ENCODE data around the gene COL8A2. TPM values are rescaled to one million over a fixed set of nuclear protein-coding genes. Genes with fewer than 3 reads are reported as not detected.

The COL8A2 gene
- total RNA-seq = 1 to 10 TPM; 1.8 to 1.9 TPM

DNA sequence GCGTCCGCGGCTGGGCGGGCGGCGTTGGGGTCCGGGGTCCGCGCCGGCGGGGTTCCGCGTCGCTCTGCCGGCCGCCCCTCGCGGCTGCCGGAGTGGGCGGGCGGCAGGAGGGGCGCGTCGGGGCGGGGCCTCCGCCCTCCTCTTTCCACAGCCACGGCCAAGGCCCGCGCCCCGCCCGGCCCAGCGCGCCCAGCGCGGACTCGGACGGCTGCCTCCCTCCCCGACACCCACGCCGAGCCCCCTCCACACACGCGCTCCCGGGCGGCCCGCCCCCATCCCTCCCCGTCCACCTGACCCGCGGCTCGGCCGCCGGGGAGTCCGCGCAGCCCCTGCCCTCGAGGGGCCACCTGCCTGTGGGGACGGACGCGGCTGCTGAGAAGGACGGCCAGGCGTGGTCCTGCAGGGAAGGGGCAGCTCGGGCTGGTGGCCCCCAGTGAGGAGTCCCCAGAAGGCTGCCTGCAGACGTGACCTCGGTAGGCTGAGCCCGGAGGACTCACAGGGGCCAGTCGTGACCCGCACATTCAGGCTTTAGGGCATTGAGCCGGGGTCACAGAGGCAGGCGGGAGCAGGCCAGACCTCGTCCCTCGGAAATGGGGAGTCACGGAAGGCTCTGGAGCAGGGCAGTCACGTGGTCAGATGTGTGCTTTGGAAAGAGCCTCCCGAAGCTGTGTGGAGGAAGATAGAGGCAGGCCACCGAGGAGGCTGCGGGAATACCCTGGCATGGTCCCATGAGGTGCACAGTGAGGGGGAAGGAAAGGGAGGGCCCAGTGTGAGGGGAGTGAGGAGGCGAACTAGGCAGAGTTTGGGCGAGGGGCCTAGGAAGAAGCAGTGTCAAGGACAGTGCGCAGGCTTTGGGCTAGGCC, at the start of gene COL8A2:
Gene COL8A2, minus strand, starts transcription at position 94 of the 863 bp plus-strand sequence. CDS start 24,980 bp downstream, outside the sequence.
- Mint-ChIP-seq H3K36me3 (no peaks in the 10 kb centered on the region), H3K4me1 (peaks cover 29% of the 10 kb centered on the region), H3K4me3 (peak within 1 kb of the TSS; percentile 67), H3K9me3 (no peaks in the 10 kb centered on the region), H3K27me3 (peaks cover 30% of the 10 kb centered on the region), H3K27ac (no peak within 1 kb of the TSS)
- DNase-seq = peak; percentile 22

DNA sequence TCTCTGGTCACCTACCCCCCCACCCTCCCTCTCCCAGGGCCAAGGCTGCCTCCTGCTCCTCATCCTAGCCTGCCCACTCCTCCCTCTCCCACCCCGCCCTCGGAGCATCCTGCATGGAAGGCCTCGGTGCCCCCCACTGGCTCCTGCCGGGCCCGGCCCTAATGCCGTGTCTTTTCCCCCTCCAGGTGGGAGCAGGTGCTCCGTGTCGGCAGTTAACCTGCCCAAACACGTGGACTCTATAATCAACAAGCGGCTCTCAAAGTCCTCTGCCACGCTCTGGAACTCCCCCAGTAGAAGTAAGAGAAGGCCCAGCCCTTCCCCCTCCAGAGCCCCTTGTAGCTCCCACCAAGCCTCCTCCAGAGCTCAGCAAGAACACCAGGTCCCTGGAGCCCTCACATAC, 49.7 kb upstream of the COL8A2 start:
- no peak for DNase-seq
- H3K9me3 Mint-ChIP-seq = no peaks in the 10 kb centered on the region
- H3K27ac Mint-ChIP-seq = no peak overlapping the region
- peaks cover 11% of the 10 kb centered on the region for H3K4me1 Mint-ChIP-seq
- peaks cover 2% of the 10 kb centered on the region for H3K36me3 Mint-ChIP-seq
- H3K27me3 Mint-ChIP-seq = no peaks in the 10 kb centered on the region
- H3K4me3 Mint-ChIP-seq = no peak overlapping the region

- Mint-ChIP-seq H3K9me3 (no peaks in the 10 kb centered on the region), H3K27me3 (no peaks in the 10 kb centered on the region), H3K36me3 (peaks cover 4% of the 10 kb centered on the region), H3K27ac (peak overlapping the region; percentile 56), H3K4me3 (no peak overlapping the region), H3K4me1 (peaks cover 15% of the 10 kb centered on the region)
- no peak for DNase-seq
Observed at GRCh38 chr1:36172983-36173382, 48.0 kb upstream of the COL8A2 start.

GRCh38 chr1:36172017-36172747, 47.2 kb upstream of the COL8A2 start:
- Mint-ChIP-seq H3K27ac (peak overlapping the region; percentile 56), H3K9me3 (no peaks in the 10 kb centered on the region), H3K27me3 (no peaks in the 10 kb centered on the region), H3K4me3 (no peak overlapping the region), H3K36me3 (peaks cover 5% of the 10 kb centered on the region), H3K4me1 (peaks cover 16% of the 10 kb centered on the region)
- DNase-seq = no peak

DNA sequence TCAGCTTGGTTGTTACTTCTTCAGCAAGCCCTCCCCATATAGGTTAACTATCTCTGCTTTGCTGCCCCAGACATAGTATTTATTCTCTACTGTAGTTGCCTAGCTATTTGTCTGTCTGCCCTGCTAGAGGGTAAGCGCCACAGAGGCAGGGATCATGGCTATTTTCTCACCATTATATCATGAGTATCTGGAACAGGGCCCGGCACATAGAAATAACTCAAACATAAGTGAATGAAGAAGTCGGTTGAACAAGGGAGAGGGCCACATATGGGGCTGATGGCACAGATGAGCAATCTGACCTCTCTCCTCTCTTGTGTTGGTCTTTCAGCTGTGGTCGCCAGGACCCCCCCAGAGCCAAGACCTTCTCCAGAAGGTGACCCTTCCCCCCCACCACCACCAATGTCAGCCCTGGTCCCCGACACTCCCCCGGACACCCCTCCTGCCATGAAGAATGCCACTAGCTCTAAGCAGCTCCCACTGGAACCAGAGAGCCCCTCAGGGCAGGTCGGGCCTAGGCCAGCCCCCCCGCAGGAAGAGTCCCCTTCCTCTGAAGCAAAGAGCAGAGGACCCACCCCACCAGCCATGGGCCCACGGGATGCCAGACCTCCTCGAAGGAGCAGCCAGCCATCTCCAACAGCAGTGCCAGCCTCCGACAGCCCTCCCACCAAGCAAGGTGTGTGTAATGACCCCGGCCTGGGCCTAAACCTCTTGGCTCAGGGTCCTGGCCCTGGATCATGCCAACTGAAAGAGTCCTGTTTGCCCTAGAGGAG, 45.8 kb upstream of the COL8A2 start:
- Mint-ChIP-seq H3K4me3 (no peak overlapping the region), H3K9me3 (no peaks in the 10 kb centered on the region), H3K4me1 (peaks cover 26% of the 10 kb centered on the region), H3K36me3 (peaks cover 11% of the 10 kb centered on the region), H3K27me3 (no peaks in the 10 kb centered on the region), H3K27ac (no peak overlapping the region)
- DNase-seq = no peak

GRCh38 chr1:36168514-36168913, 43.5 kb upstream of the COL8A2 start:
- Mint-ChIP-seq H3K27ac (peak overlapping the region; percentile 65), H3K4me3 (no peak overlapping the region), H3K36me3 (peaks cover 20% of the 10 kb centered on the region), H3K9me3 (no peaks in the 10 kb centered on the region), H3K27me3 (no peaks in the 10 kb centered on the region), H3K4me1 (peaks cover 30% of the 10 kb centered on the region)
- no peak for DNase-seq

GRCh38 chr1:36166938-36167905, 42.2 kb upstream of the COL8A2 start:
- Mint-ChIP-seq H3K27ac (peak overlapping the region; percentile 60), H3K27me3 (no peaks in the 10 kb centered on the region), H3K4me1 (peaks cover 35% of the 10 kb centered on the region), H3K36me3 (peaks cover 23% of the 10 kb centered on the region), H3K9me3 (no peaks in the 10 kb centered on the region), H3K4me3 (no peak overlapping the region)
- DNase-seq = no peak

GRCh38 chr1:36166136-36166535, 41.1 kb upstream of the COL8A2 start:
- Mint-ChIP-seq H3K4me3 (no peak overlapping the region), H3K27me3 (no peaks in the 10 kb centered on the region), H3K36me3 (peaks cover 32% of the 10 kb centered on the region), H3K27ac (peak overlapping the region; percentile 63), H3K9me3 (no peaks in the 10 kb centered on the region), H3K4me1 (peaks cover 44% of the 10 kb centered on the region)
- no peak for DNase-seq

- Mint-ChIP-seq H3K27ac (no peak overlapping the region), H3K36me3 (peaks cover 38% of the 10 kb centered on the region), H3K9me3 (no peaks in the 10 kb centered on the region), H3K4me3 (no peak overlapping the region), H3K27me3 (no peaks in the 10 kb centered on the region), H3K4me1 (peaks cover 51% of the 10 kb centered on the region)
- DNase-seq = no peak
Observed at GRCh38 chr1:36165145-36165544, 40.1 kb upstream of the COL8A2 start.

GRCh38 chr1:36164361-36164760, 39.3 kb upstream of the COL8A2 start:
- Mint-ChIP-seq H3K4me3 (no peak overlapping the region), H3K4me1 (peaks cover 58% of the 10 kb centered on the region), H3K36me3 (peaks cover 41% of the 10 kb centered on the region), H3K27me3 (no peaks in the 10 kb centered on the region), H3K27ac (peak overlapping the region; percentile 65), H3K9me3 (no peaks in the 10 kb centered on the region)
- DNase-seq = no peak

- Mint-ChIP-seq H3K36me3 (peaks cover 45% of the 10 kb centered on the region), H3K27ac (peak overlapping the region; percentile 93), H3K4me3 (no peak overlapping the region), H3K4me1 (peaks cover 63% of the 10 kb centered on the region), H3K27me3 (no peaks in the 10 kb centered on the region), H3K9me3 (no peaks in the 10 kb centered on the region)
- DNase-seq = no peak
Observed at GRCh38 chr1:36163426-36163825, 38.4 kb upstream of the COL8A2 start.

GRCh38 chr1:36162680-36163239, 37.7 kb upstream of the COL8A2 start:
- H3K27me3 Mint-ChIP-seq = no peaks in the 10 kb centered on the region
- no peak for DNase-seq
- H3K4me1 Mint-ChIP-seq = peaks cover 67% of the 10 kb centered on the region
- peak overlapping the region; percentile 86 for H3K4me3 Mint-ChIP-seq
- peaks cover 49% of the 10 kb centered on the region for H3K36me3 Mint-ChIP-seq
- H3K27ac Mint-ChIP-seq = peak overlapping the region; percentile 93
- no peaks in the 10 kb centered on the region for H3K9me3 Mint-ChIP-seq

GRCh38 chr1:36161641-36162531, 36.9 kb upstream of the COL8A2 start:
- Mint-ChIP-seq H3K4me1 (peaks cover 68% of the 10 kb centered on the region), H3K4me3 (peak overlapping the region; percentile 86), H3K36me3 (peaks cover 51% of the 10 kb centered on the region), H3K27ac (peak overlapping the region; percentile 93), H3K9me3 (no peaks in the 10 kb centered on the region), H3K27me3 (no peaks in the 10 kb centered on the region)
- peak; percentile 51 for DNase-seq

Data from activated naive CD8-positive, alpha-beta T cell treated with anti-CD3 and anti-CD28 coated beads for 36 hours (primary cell).